Ovary (tissue), 3 donors: ENCODE results near the gene GCSH.

Source experiments
- EP300 ChIP-seq: sonication (generic); formaldehyde crosslinking; IDR thresholded peaks from one replicate; pipeline ENCODE4 v1.6.1; 2017; ENCODE audit warnings: antibody characterized with exemption
- POLR2A ChIP-seq: fragments of 450-650 bp; IDR thresholded peaks from one replicate; pipeline ENCODE4 v1.6.1; 2017; ENCODE audit warnings: antibody characterized with exemption, mild to moderate bottlenecking, moderate library complexity
- TF ChIP-seq, protein P1 (sequence below), 3 donors: fragments of 450-650 bp in 2 of 3; fragments of 200-600 bp in 1 of 3; IDR thresholded peaks; one replicate each; pipeline versions ENCODE4 v1.5.1 to v1.8.0; 2016 to 2022; ENCODE audit warnings: antibody characterized with exemption in 3 of 3, mild to moderate bottlenecking in 1 of 3
- donor health status: DM: no; HTN: no; CAD: no.

- TF ChIP-seq, protein P1, sequence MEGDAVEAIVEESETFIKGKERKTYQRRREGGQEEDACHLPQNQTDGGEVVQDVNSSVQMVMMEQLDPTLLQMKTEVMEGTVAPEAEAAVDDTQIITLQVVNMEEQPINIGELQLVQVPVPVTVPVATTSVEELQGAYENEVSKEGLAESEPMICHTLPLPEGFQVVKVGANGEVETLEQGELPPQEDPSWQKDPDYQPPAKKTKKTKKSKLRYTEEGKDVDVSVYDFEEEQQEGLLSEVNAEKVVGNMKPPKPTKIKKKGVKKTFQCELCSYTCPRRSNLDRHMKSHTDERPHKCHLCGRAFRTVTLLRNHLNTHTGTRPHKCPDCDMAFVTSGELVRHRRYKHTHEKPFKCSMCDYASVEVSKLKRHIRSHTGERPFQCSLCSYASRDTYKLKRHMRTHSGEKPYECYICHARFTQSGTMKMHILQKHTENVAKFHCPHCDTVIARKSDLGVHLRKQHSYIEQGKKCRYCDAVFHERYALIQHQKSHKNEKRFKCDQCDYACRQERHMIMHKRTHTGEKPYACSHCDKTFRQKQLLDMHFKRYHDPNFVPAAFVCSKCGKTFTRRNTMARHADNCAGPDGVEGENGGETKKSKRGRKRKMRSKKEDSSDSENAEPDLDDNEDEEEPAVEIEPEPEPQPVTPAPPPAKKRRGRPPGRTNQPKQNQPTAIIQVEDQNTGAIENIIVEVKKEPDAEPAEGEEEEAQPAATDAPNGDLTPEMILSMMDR (IDR thresholded peaks at IDR 0.05) = no peak
- TF ChIP-seq EP300 (no peak), POLR2A (no peak)
These were observed 9.8 kb upstream of the GCSH start for GRCh38 chr16:81105946-81106345.
